ENCODE measurements around the gene PLK3. TPM values are rescaled to one million over a fixed set of nuclear protein-coding genes. Genes with fewer than 3 reads are reported as not detected.

The PLK3 gene
- total RNA-seq, 3 donors from 2014 or later (not counting 1 experiment from before 2014, with no cell fraction given), result 39.5 to 89.2 (median 78.1) TPM

DNA sequence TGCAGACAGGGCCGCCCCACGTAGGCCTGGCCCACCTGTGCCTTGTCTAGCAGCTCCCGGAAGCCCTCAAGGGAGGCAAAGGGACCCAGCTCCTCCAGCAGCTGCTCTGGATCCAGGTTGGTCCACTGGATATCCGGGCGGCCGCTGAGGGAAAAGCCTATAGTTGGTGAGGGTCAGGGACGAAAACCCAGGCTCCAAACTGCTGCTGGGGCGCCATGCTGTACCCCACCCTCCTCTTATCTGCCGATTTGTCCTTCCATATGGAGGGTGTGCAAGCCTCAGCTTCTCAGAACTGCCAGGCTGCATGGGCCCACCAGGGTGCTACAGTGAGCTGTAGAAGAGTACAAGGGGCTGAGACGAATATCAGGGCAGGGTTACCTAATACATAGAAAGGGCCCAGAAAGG, 30.7 kb downstream of the PLK3 start:
- Mint-ChIP-seq H3K4me3 (no peak overlapping the region), H3K36me3 (no peaks in the 10 kb centered on the region), H3K27ac (no peak overlapping the region), H3K4me1 (peaks cover 5% of the 10 kb centered on the region in 2 donors), H3K27me3 (ENCODE audit: low read depth in 2 of 2) (peaks cover 0 to 4% of the 10 kb centered on the region in 2 donors), H3K9me3 (no peaks in the 10 kb centered on the region)
- Histone ChIP-seq H3K9me3 (ENCODE audit: control insufficient read depth, insufficient read depth, low read length) (no peaks in the 10 kb centered on the region), H3K4me3 (ENCODE audit: low read length) (no peak overlapping the region), H3K4me1 (ENCODE audit: control insufficient read depth, insufficient read depth, low read length) (peaks cover 14% of the 10 kb centered on the region), H3K27ac (ENCODE audit: low read length) (no peak overlapping the region), H3K27me3 (ENCODE audit: control insufficient read depth, insufficient read depth, low read length) (no peaks in the 10 kb centered on the region), H3K36me3 (ENCODE audit: control insufficient read depth, insufficient read depth, low read length) (no peaks in the 10 kb centered on the region)
- DNase-seq (no peak), ATAC-seq (no peak)
- intact Hi-C loops (cut with micrococcal nuclease), result no loop called here
- WGBS (ENCODE audit: insufficient coverage), result 93% methylated on average over 10 of the region's 10 CpGs
- TF ChIP-seq, protein P1, sequence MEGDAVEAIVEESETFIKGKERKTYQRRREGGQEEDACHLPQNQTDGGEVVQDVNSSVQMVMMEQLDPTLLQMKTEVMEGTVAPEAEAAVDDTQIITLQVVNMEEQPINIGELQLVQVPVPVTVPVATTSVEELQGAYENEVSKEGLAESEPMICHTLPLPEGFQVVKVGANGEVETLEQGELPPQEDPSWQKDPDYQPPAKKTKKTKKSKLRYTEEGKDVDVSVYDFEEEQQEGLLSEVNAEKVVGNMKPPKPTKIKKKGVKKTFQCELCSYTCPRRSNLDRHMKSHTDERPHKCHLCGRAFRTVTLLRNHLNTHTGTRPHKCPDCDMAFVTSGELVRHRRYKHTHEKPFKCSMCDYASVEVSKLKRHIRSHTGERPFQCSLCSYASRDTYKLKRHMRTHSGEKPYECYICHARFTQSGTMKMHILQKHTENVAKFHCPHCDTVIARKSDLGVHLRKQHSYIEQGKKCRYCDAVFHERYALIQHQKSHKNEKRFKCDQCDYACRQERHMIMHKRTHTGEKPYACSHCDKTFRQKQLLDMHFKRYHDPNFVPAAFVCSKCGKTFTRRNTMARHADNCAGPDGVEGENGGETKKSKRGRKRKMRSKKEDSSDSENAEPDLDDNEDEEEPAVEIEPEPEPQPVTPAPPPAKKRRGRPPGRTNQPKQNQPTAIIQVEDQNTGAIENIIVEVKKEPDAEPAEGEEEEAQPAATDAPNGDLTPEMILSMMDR (IDR thresholded peaks at IDR 0.05), result no peak

DNA sequence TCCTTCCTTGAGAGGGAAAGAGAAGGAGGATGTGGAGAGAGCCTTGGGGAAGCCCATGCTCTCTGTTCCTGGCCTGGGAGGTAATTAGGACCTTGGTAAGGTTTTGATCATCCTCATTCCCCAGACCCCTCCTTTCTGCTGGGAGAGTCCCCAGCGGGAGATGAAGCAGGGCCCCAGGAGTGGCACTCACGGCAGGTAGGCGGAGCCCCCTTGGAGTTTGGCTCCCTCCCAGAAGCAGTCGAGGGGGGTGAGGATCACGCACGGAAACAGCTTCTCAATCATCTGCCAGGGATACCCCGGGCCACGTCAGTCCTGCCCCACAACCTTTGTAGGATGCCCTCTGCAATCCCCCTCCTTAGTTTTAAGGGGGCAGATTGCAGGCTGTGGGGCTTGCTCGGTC, 31.3 kb downstream of the PLK3 start:
- Mint-ChIP-seq H3K4me3 (no peak overlapping the region), H3K9me3 (no peaks in the 10 kb centered on the region), H3K27ac (no peak overlapping the region), H3K27me3 (ENCODE audit: low read depth in 2 of 2) (peaks cover 0 to under 1% of the 10 kb centered on the region in 2 donors), H3K36me3 (no peaks in the 10 kb centered on the region), H3K4me1 (peaks cover 7% of the 10 kb centered on the region in 2 donors)
- H3K9me3 ChIP-seq (ENCODE audit: control insufficient read depth, insufficient read depth, low read length), result no peaks in the 10 kb centered on the region
- DNase-seq (no peak), ATAC-seq (no peak)
- intact Hi-C loops (cut with micrococcal nuclease), result no loop called here
- peaks cover 17% of the 10 kb centered on the region for H3K4me1 ChIP-seq (ENCODE audit: control insufficient read depth, insufficient read depth, low read length)
- 57% methylated on average over 9 of the region's 9 CpGs for whole genome bisulfite sequencing (ENCODE audit: insufficient coverage)
- H3K36me3 ChIP-seq (ENCODE audit: control insufficient read depth, insufficient read depth, low read length), result no peaks in the 10 kb centered on the region
- no peak overlapping the region for H3K4me3 ChIP-seq (ENCODE audit: low read length)
- no peaks in the 10 kb centered on the region for H3K27me3 ChIP-seq (ENCODE audit: control insufficient read depth, insufficient read depth, low read length)
- no peak overlapping the region for H3K27ac ChIP-seq (ENCODE audit: low read length)
- TF ChIP-seq, protein P1 (IDR thresholded peaks at IDR 0.05), result no peak

DNA sequence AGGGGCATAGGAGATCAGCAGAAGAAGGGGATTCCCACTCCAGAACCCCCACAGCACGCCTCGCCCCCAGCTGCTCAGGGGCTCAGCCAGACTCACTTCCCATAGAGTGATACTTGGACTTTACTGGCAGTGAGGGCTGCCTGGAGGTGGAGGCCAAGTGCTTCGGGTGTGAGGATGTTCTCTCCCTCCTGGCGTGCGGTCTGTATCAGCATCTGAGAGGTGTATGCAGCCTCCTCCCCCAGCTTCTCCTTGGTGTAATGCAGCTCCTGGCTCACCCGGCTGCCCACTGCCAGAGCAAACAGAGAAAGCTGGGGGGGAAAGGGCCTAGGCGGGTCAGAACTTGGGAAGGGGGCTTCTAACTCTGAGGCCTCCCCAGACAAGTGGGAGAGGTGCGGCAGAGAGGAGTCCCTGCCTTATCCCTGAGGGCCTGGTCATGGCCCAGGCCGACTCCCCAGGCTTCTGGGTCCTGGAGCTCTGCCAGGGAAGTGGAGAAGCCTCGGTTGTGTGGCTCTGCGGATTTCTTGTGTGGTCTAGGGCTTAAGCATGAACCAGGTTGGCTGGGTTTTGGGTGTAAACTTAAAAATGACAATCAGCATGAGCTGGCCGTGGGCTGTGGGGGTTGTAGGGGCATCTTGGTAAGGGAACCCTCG, 32.0 kb downstream of the PLK3 start:
- no peak overlapping the region for H3K27ac Mint-ChIP-seq
- H3K4me1 ChIP-seq (ENCODE audit: control insufficient read depth, insufficient read depth, low read length), result peaks cover 12% of the 10 kb centered on the region
- WGBS (ENCODE audit: insufficient coverage), result 65% methylated on average over 13 of the region's 13 CpGs
- peaks cover 7% of the 10 kb centered on the region in 2 donors for H3K4me1 Mint-ChIP-seq
- H3K36me3 Mint-ChIP-seq, result no peaks in the 10 kb centered on the region
- TF ChIP-seq, protein P1 (IDR thresholded peaks at IDR 0.05), result no peak
- intact Hi-C loops (cut with micrococcal nuclease), result no loop called here
- DNase-seq (no peak), ATAC-seq (no peak)
- H3K27me3 Mint-ChIP-seq (ENCODE audit: low read depth in 2 of 2), result no peaks in the 10 kb centered on the region
- no peaks in the 10 kb centered on the region for H3K36me3 ChIP-seq (ENCODE audit: control insufficient read depth, insufficient read depth, low read length)
- no peaks in the 10 kb centered on the region for H3K9me3 ChIP-seq (ENCODE audit: control insufficient read depth, insufficient read depth, low read length)
- no peak overlapping the region for H3K4me3 Mint-ChIP-seq
- no peak overlapping the region for H3K4me3 ChIP-seq (ENCODE audit: low read length)
- no peaks in the 10 kb centered on the region for H3K9me3 Mint-ChIP-seq
- H3K27me3 ChIP-seq (ENCODE audit: control insufficient read depth, insufficient read depth, low read length), result no peaks in the 10 kb centered on the region
- no peak overlapping the region for H3K27ac ChIP-seq (ENCODE audit: low read length)

DNA sequence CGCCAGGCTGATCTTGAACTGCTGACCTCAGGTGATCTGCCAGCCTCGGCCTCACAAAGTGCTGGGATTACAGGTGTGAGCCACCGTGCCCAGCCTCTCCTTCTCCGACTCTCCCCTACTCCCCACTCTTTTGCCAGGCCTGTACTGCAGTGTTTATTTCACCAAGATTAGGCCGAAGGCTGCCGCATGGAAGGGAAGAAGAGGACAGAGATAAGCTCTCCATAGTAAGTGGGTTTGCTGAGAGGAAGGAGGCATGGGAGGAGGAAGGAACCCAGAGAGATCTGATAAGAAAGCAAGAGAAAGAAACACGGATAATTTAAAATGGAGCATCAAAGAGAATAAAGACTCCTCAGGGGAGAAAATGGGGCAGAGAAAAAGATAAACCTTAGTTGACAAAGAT, 34.2 kb downstream of the PLK3 start:
- Mint-ChIP-seq H3K9me3 (no peaks in the 10 kb centered on the region), H3K27ac (no peak overlapping the region), H3K4me3 (no peak overlapping the region), H3K4me1 (peaks cover 7% of the 10 kb centered on the region in 2 donors), H3K36me3 (no peaks in the 10 kb centered on the region), H3K27me3 (ENCODE audit: low read depth in 2 of 2) (peaks cover 0 to 2% of the 10 kb centered on the region in 2 donors)
- Histone ChIP-seq H3K9me3 (ENCODE audit: control insufficient read depth, insufficient read depth, low read length) (no peaks in the 10 kb centered on the region), H3K4me3 (ENCODE audit: low read length) (no peak overlapping the region), H3K27me3 (ENCODE audit: control insufficient read depth, insufficient read depth, low read length) (no peaks in the 10 kb centered on the region), H3K4me1 (ENCODE audit: control insufficient read depth, insufficient read depth, low read length) (peaks cover 11% of the 10 kb centered on the region), H3K27ac (ENCODE audit: low read length) (no peak overlapping the region), H3K36me3 (ENCODE audit: control insufficient read depth, insufficient read depth, low read length) (no peaks in the 10 kb centered on the region)
- intact Hi-C loops (cut with micrococcal nuclease), result no loop called here
- ATAC-seq (no peak), DNase-seq (no peak)
- TF ChIP-seq, protein P1 (IDR thresholded peaks at IDR 0.05), result no peak
- 45% methylated on average over 7 of the region's 7 CpGs for WGBS (ENCODE audit: insufficient coverage)

Measured in natural killer cell (primary cell).